Loucy (cell line): ENCODE results near the gene KCNA3.

Source experiments
- H2AFZ ChIP-seq: fragments of 200-600 bp; sonication (generic); 2 replicates; pipeline ENCODE4 v1.6.0; 2016; ENCODE audit warnings: antibody characterized with exemption, mild to moderate bottlenecking, low read length, moderate library complexity
- H3F3A ChIP-seq: fragments of 200-600 bp; 2 replicates; pipeline ENCODE4 v1.6.0; 2016; ENCODE audit warnings: antibody characterized with exemption, low read depth, mild to moderate bottlenecking
- H3K27me3 ChIP-seq: fragments of 200-600 bp; sonication (generic); 2 replicates; pipeline ENCODE4 v1.6.1; 2014; ENCODE audit warnings: low read length, mild to moderate bottlenecking; ENCODE audit not compliant: insufficient read depth, poor library complexity, severe bottlenecking
- H3K36me3 ChIP-seq: fragments of 200-600 bp; sonication (generic); 2 replicates; pipeline ENCODE4 v1.6.1; 2016; ENCODE audit warnings: low read length; ENCODE audit not compliant: insufficient read depth
- H3K4me1 ChIP-seq: fragments of 200-600 bp; sonication (generic); 2 replicates; pipeline ENCODE4 v1.5.1; 2014; ENCODE audit warnings: low read length, mild to moderate bottlenecking; ENCODE audit not compliant: insufficient read depth, poor library complexity, severe bottlenecking
- H3K4me2 ChIP-seq: fragments of 200-600 bp; sonication (generic); 2 replicates; pipeline ENCODE4 v1.6.0; 2014; ENCODE audit warnings: antibody characterized with exemption, low read length, low read depth, mild to moderate bottlenecking; ENCODE audit not compliant: poor library complexity, severe bottlenecking
- H3K4me3 ChIP-seq: fragments of 200-600 bp; sonication (generic); 2 replicates; pipeline ENCODE4 v1.5.1; 2014; ENCODE audit warnings: low read length, mild to moderate bottlenecking, mixed read lengths; ENCODE audit not compliant: poor library complexity, severe bottlenecking
- H3K79me2 ChIP-seq: fragments of 200-600 bp; sonication (generic); 2 replicates; pipeline ENCODE4 v1.6.1; 2014; ENCODE audit warnings: low read length; ENCODE audit not compliant: insufficient read depth
- H3K9ac ChIP-seq: fragments of 200-600 bp; sonication (generic); 2 replicates; pipeline ENCODE4 v1.6.0; 2014; ENCODE audit warnings: mild to moderate bottlenecking, low read depth, low read length, moderate library complexity; ENCODE audit not compliant: poor library complexity, severe bottlenecking
- H3K9me2 ChIP-seq: fragments of 200-600 bp; sonication (generic); replicated peaks from 2 replicates; pipeline ENCODE4 v1.6.1; 2016; ENCODE audit warnings: low read depth, low read length, mixed read lengths
- H3K9me3 ChIP-seq: fragments of 200-600 bp; sonication (generic); 2 replicates; pipeline ENCODE4 v1.6.1; 2014; ENCODE audit warnings: mild to moderate bottlenecking, antibody characterized with exemption, low read length, low read depth; ENCODE audit not compliant: insufficient read depth
- H4K20me1 ChIP-seq: fragments of 200-600 bp; sonication (generic); 2 replicates; pipeline ENCODE4 v1.6.0; 2014; ENCODE audit warnings: antibody characterized with exemption, low read length, mild to moderate bottlenecking; ENCODE audit not compliant: insufficient read depth, poor library complexity, severe bottlenecking
- EZH2phosphoT487 ChIP-seq: fragments of 200-600 bp; IDR thresholded peaks from 2 replicates; pipeline ENCODE4 v1.6.1; 2018; ENCODE audit warnings: antibody characterized with exemption, mild to moderate bottlenecking, moderate library complexity, borderline replicate concordance
- TF ChIP-seq, protein P1 (sequence below): fragments of 200-600 bp; sonication (generic); conservative IDR thresholded peaks from 2 replicates; pipeline ENCODE4 v1.5.1; 2014; ENCODE audit warnings: mild to moderate bottlenecking, antibody characterized with exemption, low read length

The KCNA3 gene

DNA sequence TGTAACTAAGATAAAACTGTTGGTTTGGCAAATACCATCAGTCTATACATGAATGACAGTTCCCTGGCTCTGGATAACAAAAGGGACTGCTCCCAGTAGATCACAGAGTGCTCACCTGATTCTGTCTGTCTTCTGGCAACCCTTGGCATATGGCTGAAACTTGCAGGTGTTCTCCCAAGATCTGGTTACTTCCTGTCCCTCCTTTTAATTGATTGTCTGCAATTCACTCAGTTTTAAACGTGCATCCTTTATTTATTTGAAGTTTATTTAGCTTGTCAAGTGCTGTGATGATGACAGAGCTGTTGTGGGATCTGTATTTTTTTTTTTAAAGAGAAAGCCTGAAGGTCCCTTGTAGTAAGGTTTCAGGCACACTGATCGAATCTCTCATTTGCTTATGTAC lies 3.4 kb downstream of the KCNA3 start:
- H3K36me3 ChIP-seq = no peaks in the 10 kb centered on the region
- no peaks in the 10 kb centered on the region for H4K20me1 ChIP-seq
- no peaks in the 10 kb centered on the region for H3K9me2 ChIP-seq
- H3K27me3 ChIP-seq = peaks cover 18% of the 10 kb centered on the region
- peaks cover 14% of the 10 kb centered on the region; the same call in 1 of the 2 replicates for H3K79me2 ChIP-seq
- H3K9ac ChIP-seq = peak overlapping the region; percentile 65
- H3K4me3 ChIP-seq = peak overlapping the region; percentile 74
- TF ChIP-seq, protein P1, sequence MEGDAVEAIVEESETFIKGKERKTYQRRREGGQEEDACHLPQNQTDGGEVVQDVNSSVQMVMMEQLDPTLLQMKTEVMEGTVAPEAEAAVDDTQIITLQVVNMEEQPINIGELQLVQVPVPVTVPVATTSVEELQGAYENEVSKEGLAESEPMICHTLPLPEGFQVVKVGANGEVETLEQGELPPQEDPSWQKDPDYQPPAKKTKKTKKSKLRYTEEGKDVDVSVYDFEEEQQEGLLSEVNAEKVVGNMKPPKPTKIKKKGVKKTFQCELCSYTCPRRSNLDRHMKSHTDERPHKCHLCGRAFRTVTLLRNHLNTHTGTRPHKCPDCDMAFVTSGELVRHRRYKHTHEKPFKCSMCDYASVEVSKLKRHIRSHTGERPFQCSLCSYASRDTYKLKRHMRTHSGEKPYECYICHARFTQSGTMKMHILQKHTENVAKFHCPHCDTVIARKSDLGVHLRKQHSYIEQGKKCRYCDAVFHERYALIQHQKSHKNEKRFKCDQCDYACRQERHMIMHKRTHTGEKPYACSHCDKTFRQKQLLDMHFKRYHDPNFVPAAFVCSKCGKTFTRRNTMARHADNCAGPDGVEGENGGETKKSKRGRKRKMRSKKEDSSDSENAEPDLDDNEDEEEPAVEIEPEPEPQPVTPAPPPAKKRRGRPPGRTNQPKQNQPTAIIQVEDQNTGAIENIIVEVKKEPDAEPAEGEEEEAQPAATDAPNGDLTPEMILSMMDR = no peak
- TF ChIP-seq EZH2phosphoT487 = no peak
- H3K4me1 ChIP-seq = peaks cover 60% of the 10 kb centered on the region
- H3F3A ChIP-seq = 0 out of 2 replicates have a peak, but pooled peaks cover 2% of the 10 kb centered on the region
- peak overlapping the region; percentile 83 for H3K4me2 ChIP-seq
- no peak overlapping the region for H2AFZ ChIP-seq
- H3K9me3 ChIP-seq = no peaks in the 10 kb centered on the region

DNA sequence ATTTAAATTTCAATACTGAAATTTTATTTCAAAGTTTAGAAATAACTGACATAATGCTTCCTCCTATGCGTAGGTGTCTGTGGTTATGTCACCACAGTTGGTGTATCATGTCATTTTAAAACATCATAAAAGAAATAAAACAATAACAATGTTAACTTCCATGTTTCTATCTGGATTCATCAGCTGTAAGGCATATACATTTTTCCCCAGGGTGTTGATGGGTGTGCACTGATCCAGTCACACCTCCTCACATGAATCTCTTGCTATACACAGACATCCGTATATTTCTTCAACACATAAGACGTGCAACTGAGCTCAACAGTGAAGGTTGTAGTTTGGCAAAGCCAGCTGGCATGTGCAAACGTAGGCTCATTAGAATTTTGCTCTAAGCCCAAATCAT lies 6.2 kb downstream of the KCNA3 start:
- TF ChIP-seq, protein P1 = no peak
- TF ChIP-seq EZH2phosphoT487 = no peak
- Histone ChIP-seq H3K79me2 (peaks cover 8% of the 10 kb centered on the region; the same call in 1 of the 2 replicates), H3K9ac (no peak overlapping the region), H3K9me3 (no peaks in the 10 kb centered on the region), H3K27me3 (peaks cover 2% of the 10 kb centered on the region), H2AFZ (no peak overlapping the region), H3F3A (0 out of 2 replicates have a peak, but pooled peaks cover 2% of the 10 kb centered on the region), H3K4me1 (peaks cover 51% of the 10 kb centered on the region), H3K4me2 (peak overlapping the region; percentile 83), H3K36me3 (no peaks in the 10 kb centered on the region), H3K9me2 (no peaks in the 10 kb centered on the region), H3K4me3 (peak overlapping the region; percentile 25), H4K20me1 (no peaks in the 10 kb centered on the region)

DNA sequence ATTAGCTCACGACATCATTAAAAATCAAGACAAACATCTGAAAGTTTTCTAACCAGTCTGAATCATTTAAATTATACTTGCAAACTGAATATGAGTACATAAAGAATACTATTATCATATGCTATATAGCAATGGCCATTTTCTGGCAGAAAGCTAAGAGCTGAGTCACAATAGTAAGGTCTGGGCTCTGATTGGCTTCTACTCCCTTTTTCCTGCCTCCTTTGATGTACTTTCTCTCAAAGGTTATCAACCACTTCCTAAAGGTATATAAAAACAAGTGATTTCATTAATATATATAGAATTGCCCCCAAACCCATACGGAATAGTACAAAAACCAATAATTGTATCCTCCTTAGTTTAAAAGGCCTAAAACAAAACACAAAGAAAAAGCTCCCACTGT lies 7.0 kb downstream of the KCNA3 start:
- no peaks in the 10 kb centered on the region for H3K27me3 ChIP-seq
- H3K9me3 ChIP-seq = no peaks in the 10 kb centered on the region
- H3K79me2 ChIP-seq = 0 out of 2 replicates have a peak, but pooled peaks cover 6% of the 10 kb centered on the region
- no peaks in the 10 kb centered on the region for H3K36me3 ChIP-seq
- H3K4me1 ChIP-seq = peaks cover 44% of the 10 kb centered on the region
- H3F3A ChIP-seq = 0 out of 2 replicates have a peak, but pooled peaks cover 2% of the 10 kb centered on the region
- peak overlapping the region; percentile 83 for H3K4me2 ChIP-seq
- H2AFZ ChIP-seq = no peak overlapping the region
- no peaks in the 10 kb centered on the region for H4K20me1 ChIP-seq
- H3K9me2 ChIP-seq = no peaks in the 10 kb centered on the region
- H3K4me3 ChIP-seq = no peak overlapping the region
- no peak overlapping the region for H3K9ac ChIP-seq
- no peak for TF ChIP-seq EZH2phosphoT487
- TF ChIP-seq, protein P1 = no peak
